Purkinje cell (primary cell): ENCODE results near the gene RAD23A. TPM values are rescaled to one million over a fixed set of nuclear protein-coding genes. Genes with fewer than 3 reads are reported as not detected.

Source experiments
- polyA plus RNA-seq: library from polyadenylated mRNA; unstranded; fragments of >200 nt; fragmentation: Nextera tagmentation; gene quantifications from 2 replicates; pipeline ENCODE4 v1.2.1, GENCODE V29; 2014

Gene RAD23A
- 35.9 and 39.6 TPM in 2 replicates for polyA plus RNA-seq

GRCh38 chr19:12945479-12946091 lies at the start of gene RAD23A:
Gene RAD23A, plus strand, starts transcription at chr19:12945862. Its CDS starts 87 bp downstream, at chr19:12945949.

GRCh38 chr19:12933287-12934072 lies 12.2 kb upstream of the RAD23A start, which contains the start of gene FARSA:
Gene FARSA, minus strand, starts transcription at chr19:12933711. Its CDS starts 15 bp downstream, at chr19:12933696.

DNA sequence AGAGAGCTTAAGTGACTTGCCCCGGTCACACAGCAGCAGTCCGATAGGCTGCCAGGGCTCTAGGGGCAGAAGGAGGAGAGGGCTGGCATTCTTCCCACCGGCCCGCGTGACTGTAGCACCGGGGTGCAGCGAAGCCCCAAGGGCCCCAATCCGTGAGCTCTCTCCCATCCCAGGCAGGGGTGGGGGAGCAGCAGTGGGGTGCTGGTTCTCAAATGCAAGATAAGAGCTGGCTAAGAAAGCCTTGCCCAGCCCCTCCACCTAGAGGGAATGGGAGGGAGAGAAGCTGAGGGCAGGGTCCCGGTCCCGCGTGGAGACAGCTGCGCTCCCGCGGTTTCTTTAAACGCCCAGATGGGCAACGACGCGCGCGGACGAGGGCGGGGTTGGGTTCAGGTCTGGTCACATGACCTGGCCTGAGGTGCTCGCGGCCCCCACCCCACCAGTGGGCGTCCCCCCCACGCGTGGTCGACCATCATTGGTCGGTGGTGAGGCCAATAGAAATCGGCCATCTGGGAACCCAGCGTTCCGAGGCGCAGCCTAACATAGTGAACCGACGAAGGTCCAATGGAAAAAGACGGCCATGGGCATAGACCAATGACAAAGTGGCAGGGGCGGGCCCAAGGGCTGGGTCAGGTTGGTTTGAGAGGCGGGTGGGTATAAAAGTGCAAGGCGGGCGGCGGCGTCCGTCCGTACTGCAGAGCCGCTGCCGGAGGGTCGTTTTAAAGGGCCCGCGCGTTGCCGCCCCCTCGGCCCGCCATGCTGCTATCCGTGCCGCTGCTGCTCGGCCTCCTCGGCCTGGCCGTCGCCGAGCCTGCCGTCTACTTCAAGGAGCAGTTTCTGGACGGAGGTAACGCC lies 7.5 kb upstream of the RAD23A start, which contains the start of gene CALR:
CALR (plus strand) TSS at position 683 of the 852 bp plus-strand sequence; CDS start at position 754, 71 bp downstream.

GRCh38 chr19:12956446-12957388 lies 11.1 kb downstream of the RAD23A start, which contains the start of gene GADD45GIP1:
Gene GADD45GIP1, minus strand, starts transcription at chr19:12957223. Its CDS starts 11 bp downstream, at chr19:12957212.

GRCh38 chr19:12969292-12969988 lies 23.8 kb downstream of the RAD23A start, which contains the start of gene DAND5:
Gene DAND5, plus strand, starts transcription at chr19:12969576. Its CDS starts 85 bp downstream, at chr19:12969661.

DNA sequence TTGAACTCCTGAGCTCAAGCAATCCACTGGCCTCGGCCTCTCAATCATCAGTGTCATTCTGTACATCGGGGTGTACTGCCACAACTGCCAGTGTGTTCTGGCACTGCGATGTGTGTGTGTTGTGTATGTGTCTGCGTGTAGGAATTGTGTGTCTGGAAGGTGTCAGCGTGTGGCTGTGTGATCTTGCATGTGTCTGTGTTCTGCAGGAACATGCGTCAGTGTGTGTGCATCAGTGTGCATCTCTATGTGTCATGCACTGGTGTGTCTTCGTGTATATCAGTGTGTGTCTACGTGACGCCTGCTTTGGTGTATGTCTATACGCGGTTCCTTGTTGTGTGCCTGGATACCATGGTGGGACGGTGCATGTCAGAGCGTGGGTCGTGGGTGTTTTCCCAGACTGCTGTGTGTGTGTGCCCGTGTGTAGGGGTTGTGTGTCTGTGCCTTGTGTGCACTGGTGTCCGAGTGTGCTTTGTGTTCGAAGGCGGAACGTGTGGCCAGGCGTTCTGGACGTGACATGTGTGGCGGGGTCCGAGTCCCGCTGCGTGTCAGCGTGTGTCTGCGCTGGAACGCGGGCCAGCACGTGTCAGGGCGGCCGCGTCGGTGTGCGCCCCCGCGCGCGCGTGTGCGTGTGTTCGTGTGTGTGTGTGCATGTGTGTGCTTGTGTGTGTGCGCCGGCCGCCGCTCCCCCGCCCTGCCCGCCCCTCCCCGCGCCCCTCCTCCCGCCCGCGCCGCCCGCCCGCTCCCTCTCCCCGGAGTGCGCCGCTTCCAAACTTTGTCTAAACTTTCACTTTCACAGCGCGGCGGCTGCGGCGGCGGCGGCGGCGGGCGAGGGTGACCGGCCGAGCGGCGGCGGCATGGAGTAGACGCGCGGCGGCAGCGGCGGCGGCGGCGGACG lies 49.3 kb downstream of the RAD23A start, which contains the start of gene NFIX:
NFIX (plus strand) TSS at position 775 of the 895 bp plus-strand sequence. CDS start 363 bp downstream, outside the sequence.

Other genes starting within 250 kb of the RAD23A start
- 0.31 and 0.50 TPM in 2 replicates for gene FBXW9, start 249.2 kb upstream of the RAD23A start, polyA plus RNA-seq
- gene TNPO2, start 221.9 kb upstream of the RAD23A start, polyA plus RNA-seq, result 31.5 and 39.0 TPM in 2 replicates
- gene TRIR, start 211.2 kb upstream of the RAD23A start, polyA plus RNA-seq, result 64.1 and 73.9 TPM in 2 replicates
- 20.2 and 38.0 TPM in 2 replicates for gene GET3, start 208.4 kb upstream of the RAD23A start, polyA plus RNA-seq
- gene BEST2, start 194.1 kb upstream of the RAD23A start, polyA plus RNA-seq, result not detected in 2 replicates
- 16.2 and 27.2 TPM in 2 replicates for gene HOOK2, start 170.3 kb upstream of the RAD23A start, polyA plus RNA-seq
- gene JUNB, start 154.4 kb upstream of the RAD23A start, polyA plus RNA-seq, result 1.1 TPM in 1 of 2 replicates, not detected in the other
- 1,541 and 1,786 TPM in 2 replicates for gene PRDX2, start 144.1 kb upstream of the RAD23A start, polyA plus RNA-seq
- gene THSD8, start 143.8 kb upstream of the RAD23A start, polyA plus RNA-seq, result 3.0 TPM in 1 of 2 replicates, not detected in the other
- 0.42 and 6.5 TPM in 2 replicates for gene RNASEH2A, start 139.3 kb upstream of the RAD23A start, polyA plus RNA-seq
- 8.2 TPM in 1 of 2 replicates, not detected in the other for gene RTBDN, start 111.3 kb upstream of the RAD23A start, polyA plus RNA-seq
- 2.5 and 5.0 TPM in 2 replicates for gene MAST1, start 107.3 kb upstream of the RAD23A start, polyA plus RNA-seq
- 1.5 and 2.8 TPM in 2 replicates for gene DNASE2, start 64.4 kb upstream of the RAD23A start, polyA plus RNA-seq
- not detected in 2 replicates for gene KLF1, start 58.7 kb upstream of the RAD23A start, polyA plus RNA-seq
- gene GCDH, start 54.7 kb upstream of the RAD23A start, polyA plus RNA-seq, result 7.2 and 8.1 TPM in 2 replicates
- gene SYCE2, start 26.6 kb upstream of the RAD23A start, polyA plus RNA-seq, result not detected in 2 replicates
- 39.0 and 40.7 TPM in 2 replicates for gene FARSA, start 12.2 kb upstream of the RAD23A start, polyA plus RNA-seq
- gene CALR, start 7.3 kb upstream of the RAD23A start, polyA plus RNA-seq, result 1,157 and 1,633 TPM in 2 replicates
- 11.9 and 15.4 TPM in 2 replicates for gene GADD45GIP1, start 11.4 kb downstream of the RAD23A start, polyA plus RNA-seq
- not detected in 2 replicates for gene DAND5, start 23.7 kb downstream of the RAD23A start, polyA plus RNA-seq
- gene NFIX, start 49.6 kb downstream of the RAD23A start, polyA plus RNA-seq, result 2.0 and 4.5 TPM in 2 replicates
- gene LYL1, start 157.0 kb downstream of the RAD23A start, polyA plus RNA-seq, result not detected in 2 replicates
- 1.7 and 3.5 TPM in 2 replicates for gene TRMT1, start 170.9 kb downstream of the RAD23A start, polyA plus RNA-seq
- gene NACC1, start 172.4 kb downstream of the RAD23A start, polyA plus RNA-seq, result 0.10 and 0.63 TPM in 2 replicates
- gene STX10, start 204.5 kb downstream of the RAD23A start, polyA plus RNA-seq, result 0.60 and 7.2 TPM in 2 replicates
- 0.19 and 0.41 TPM in 2 replicates for gene IER2, start 204.5 kb downstream of the RAD23A start, polyA plus RNA-seq